Medulla oblongata (tissue), 1 donor: ENCODE results near the gene PRPS1.
"Not testable (repeated sequence)": the region's sequence is repeated elsewhere in the genome, so short reads cannot be mapped to it uniquely, and the experiment has no call there.

Experiments used
- DNase-seq: peaks from one replicate; pipeline ENCODE4 v3.0.0-alpha.2; 2015; ENCODE audit errors: extremely low spot score

The PRPS1 gene

DNA sequence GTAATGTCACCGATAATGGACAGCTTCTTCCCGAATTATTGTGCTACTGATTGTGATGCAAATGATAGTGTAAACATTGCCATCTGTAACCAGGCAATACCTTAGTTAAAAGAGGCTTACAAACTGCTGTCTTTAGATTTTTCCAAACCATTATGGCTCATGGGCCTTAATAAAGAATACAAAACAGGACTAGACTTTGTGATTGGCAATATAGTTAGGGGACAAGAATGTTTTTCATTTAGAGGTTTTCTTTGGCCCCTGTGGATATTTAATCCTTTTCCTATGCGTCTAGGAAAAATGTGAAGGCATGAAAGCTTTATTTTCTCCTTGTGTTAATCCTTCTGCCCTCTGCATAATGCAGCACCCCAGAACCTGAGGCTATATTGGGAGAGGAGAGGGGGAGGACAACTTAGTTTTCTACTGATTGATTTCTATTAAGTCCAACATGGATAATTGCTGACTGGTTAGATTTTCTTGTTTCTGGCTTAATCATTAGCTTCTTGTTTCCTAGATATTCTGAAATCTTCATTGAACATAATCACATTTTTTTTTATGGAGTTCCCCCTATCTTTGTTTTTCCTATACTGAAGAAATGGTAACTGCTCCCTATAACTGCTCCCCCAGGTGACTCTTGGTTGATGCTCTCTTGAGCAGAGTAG is 1.9 kb downstream of the PRPS1 start:
- DNase-seq = no peak

DNA sequence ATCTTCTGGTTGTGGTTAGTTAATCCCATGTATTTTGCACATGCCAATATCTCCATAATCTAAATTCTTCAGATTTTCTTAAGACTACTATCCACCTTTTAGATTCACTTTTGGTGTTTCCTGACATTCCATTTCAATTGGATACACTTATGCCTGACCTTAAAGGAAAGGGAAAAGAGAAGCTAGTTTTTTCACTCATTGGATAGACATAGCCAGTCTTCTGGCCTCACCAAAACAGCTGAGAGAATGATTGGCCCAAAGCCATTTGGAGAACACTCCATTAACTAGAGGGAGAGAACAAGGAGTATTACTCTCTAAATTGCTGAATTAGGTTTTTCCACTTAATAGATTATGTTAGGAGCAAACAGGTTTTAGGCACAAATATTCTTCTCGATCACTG is 4.0 kb downstream of the PRPS1 start:
- peak; percentile 17 for DNase-seq

DNA sequence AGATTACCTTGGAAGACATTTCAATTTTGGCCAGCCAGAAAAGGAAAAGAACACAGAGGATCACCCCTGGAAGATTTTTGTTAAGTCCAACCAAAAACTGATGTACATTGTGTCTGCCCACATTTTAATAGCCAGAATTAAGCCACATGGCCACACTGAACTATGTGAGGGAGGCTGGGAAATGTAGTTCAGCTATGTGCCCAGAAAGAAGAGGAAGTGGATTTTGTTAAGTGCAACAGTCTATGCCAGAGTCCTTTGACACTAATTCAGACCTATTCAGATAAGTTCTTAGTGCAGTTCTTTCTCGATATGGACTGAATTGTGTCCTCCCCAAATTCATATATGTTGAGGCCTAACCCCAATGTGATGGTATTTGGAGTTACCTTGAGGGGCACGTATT is 18.4 kb downstream of the PRPS1 start:
- DNase-seq = no peak

DNA sequence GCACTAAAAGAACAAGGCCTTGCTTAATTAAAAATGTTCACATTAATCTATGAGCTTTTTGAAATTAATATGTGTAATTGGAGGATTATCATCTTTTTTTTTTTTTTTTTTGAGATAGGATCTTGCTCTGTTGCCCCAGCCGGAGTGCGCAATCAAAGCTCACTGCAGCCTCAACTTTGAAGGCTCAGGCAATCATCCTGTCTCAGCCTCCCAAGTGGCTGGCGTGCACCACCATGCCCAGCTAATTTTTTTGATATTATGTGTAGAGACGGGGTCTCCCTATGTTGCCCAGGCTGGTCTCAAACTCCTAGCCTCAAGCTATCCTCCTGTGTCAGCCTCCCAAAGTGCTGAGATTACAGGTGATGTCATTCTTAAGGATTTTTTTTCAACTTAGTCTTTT is 20.0 kb downstream of the PRPS1 start:
- DNase-seq = no peak

DNA sequence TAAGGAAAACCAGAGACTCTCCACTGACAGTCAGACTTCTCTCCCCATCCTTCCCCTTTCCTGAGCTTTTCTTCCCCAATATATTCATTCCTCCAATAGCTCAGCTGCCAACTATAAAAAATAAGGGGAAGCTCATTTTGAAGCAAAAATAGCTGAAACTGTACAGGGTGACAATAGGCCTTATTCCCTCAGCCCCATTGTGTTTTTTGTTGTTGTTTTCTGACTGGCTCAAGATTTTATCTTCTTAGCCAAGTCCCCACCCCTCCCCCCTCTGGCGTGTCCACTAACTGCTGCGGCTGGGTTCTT is 26.2 kb downstream of the PRPS1 start:
- no peak for DNase-seq

DNA sequence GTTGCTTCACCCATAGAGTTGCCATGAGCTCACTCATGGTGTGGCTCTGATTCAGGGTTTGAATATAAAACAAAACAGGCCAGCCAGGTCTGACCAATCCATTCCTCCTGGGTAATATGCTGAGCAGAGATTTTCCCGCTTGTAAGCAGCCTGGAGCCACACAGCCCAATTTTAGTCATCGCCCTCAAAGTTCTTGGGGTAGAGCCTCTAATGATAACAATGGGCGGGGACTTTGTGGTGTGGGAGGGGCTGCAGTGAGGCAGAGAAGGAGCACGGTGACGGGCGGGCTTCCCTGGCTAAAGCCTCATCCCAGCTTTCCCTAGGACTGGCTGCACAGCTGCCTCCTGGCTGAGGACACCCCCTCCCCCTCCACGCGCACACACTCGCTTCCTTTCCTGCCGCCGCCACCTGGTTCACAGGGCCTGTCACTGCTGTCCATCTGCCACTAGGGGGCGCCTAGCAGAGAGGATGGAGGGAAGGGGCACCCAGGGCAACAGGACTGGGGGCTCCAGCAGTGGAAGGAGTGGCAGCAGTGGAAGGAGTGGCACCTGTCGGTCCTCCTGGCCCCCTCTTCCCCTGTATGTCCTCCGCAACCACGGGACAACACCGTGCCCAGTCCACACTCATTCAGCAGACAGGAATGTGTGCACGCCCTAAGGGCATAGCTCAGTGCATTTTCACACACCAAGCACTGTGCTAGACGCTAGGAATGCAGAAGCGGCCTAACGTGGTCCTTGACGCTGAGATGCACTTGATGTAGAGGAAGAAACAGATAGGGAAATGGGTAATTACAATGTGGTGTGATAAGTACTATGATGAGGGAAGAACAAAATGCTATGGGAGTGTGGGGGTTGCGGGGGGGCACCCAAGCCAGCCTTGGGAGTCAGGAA is 26.8 kb downstream of the PRPS1 start:
- peak; percentile 32 for DNase-seq

- DNase-seq = no peak
Observed at GRCh38 chrX:107656978-107657377, 28.7 kb downstream of the PRPS1 start.

DNA sequence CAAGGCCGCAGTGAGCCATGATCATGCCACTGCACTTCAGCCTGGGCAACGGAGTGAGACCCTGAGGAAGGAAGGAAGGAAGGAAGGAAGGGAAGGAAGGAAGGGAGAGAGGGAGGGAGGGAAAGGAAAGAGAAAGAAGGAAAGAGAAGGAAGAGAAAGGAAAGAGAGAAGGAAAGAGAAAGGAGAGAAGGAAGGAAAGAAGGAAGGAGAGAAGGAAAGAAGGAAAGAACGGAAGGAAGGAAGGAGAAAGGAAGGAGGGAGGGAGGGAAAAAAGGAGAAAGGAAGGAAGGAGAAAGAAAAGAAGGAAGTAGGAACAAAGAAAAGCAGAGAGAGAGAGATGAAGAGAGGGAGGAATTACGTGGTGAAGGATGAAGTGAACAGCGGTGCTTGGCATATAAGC is 30.4 kb downstream of the PRPS1 start:
- DNase-seq = no peak

GRCh38 chrX:107659286-107659685 is 31.0 kb downstream of the PRPS1 start:
- no peak for DNase-seq

DNA sequence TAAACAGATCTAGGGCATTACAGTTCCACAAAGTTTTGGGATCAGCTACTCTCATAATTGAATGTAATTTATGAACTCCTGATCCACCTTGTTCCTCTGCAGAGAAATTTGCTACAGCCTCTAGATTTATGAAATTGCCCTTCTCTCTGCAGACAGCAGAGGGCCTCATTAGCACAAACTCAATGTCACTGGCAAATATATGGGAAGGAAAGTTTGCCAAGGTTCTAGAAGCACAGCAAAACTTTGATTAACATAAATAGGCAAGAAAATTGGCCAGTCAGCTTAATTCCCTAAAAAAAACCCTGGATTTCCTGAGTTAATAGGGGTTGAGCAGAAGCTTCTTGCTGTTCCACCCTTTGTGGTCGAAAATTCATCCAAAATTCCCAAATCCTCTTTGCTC is 31.5 kb downstream of the PRPS1 start:
- peak; percentile 49 for DNase-seq

DNA sequence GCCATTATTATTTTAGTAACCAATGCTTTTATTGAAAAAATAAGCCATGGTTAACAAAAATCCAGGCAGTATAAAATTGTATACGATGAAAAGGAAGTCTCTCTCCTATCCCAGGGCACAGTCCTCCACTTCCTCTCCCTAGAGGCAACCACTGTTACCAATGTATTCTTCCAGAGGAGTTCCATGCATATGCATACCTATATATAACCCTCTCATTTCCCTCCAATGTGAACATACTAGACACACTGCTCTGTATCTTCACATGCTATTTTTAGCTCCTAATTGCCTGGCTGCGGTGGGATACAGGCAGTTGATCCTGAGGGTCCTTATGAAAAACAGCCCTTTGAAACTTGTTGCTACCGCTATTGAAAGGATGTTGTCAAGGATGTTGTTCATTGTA is 33.8 kb downstream of the PRPS1 start:
- DNase-seq = no peak

GRCh38 chrX:107662824-107663223 is 34.5 kb downstream of the PRPS1 start:
- DNase-seq = no peak

- no peak for DNase-seq
Observed at GRCh38 chrX:107666931-107667330, 38.6 kb downstream of the PRPS1 start.

DNA sequence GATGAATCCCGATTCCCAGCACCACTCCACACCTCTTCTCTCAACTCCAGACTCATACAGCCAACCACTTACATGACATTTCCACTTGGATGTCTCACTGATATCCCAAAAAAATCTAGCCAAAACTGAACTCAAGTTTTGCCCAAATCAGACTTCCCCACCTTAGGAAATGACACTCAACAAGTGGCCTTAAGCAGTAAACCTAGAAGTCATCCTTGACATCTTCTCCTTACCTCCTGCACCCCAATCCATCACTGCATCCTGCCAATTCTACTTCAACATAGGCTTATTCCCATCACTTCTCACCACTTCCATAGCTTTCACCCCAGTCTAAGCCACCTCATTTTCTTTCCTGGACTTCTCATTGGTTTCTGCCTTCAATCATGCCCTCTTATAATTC is 39.1 kb downstream of the PRPS1 start:
- no peak for DNase-seq

- not testable (repeated sequence) for DNase-seq
Observed at GRCh38 chrX:107668710-107669109, 40.4 kb downstream of the PRPS1 start.

GRCh38 chrX:107669261-107669660 is 41.0 kb downstream of the PRPS1 start:
- DNase-seq = no peak

GRCh38 chrX:107669885-107670628 is 41.7 kb downstream of the PRPS1 start:
- no peak for DNase-seq

DNA sequence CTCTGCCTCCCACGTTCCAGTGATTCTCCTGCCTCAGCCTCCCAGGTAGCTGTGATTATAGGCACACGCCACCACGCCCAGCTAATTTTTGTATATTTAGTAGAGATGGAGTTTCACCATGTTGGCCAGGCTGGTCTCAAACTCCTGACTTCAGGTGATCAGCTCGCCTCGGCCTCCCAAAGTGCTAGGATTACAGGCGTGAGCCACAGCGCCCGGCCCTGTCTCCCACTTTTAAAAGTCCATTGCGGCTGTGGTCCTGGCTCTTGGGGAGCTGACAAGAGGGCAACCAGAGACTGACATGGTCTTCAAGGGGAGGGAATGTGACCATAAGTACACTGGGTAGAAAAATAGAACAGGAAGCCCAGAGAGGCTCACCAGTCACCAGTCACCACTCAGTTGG is 42.9 kb downstream of the PRPS1 start:
- DNase-seq = not testable (repeated sequence)

DNA sequence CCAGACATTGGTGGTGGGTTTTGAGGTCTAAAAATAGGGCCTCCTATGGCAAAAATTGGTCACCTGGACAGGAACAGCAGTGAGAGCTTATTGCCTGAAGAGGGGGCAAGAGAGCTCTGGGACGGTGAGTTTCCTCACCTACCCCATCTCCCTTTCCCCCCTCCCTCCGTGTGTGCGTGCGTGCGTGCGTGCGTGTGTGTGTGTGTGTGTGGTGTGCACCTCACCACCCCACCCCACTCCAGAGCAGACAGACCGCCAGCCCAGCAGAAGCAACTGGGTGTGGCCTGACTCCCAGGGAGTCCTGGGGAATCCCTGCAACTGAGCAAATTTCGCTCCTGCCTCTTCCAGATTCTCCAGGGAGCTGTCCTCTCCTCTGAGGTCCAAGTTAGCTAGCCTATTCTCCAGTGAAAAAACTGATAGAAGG is 44.7 kb downstream of the PRPS1 start:
- peak; percentile 45 for DNase-seq

DNA sequence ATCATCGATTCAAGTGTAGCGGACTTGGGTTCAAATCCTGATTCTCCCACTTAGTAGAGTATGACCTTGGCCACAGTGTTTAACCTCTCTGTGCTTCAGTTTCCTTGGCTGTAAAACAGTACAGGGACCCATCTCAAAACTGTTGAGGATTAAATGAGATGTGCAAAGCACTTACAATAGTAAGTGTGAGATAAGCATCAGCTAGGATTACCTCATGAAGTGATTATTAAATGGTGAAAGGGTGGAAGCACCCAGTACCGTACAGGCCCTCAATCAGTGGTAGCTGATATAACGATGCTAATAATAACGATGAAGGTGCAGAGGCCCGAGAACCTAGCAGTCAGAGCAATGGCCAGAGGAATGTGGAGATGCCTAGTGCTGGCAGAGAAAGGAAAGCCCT is 45.1 kb downstream of the PRPS1 start:
- no peak for DNase-seq

GRCh38 chrX:107673933-107674479 is 45.7 kb downstream of the PRPS1 start:
- DNase-seq = peak; percentile 12
